ENCODE measurements around the gene MRPS14.
A peak's percentile ranks its signal among the peaks of the same experiment; 100 is the strongest.

Gene MRPS14

GRCh38 chr1:174976436-174977108 is 46.7 kb downstream of the MRPS14 start:
- DNase-seq: no peak

DNA sequence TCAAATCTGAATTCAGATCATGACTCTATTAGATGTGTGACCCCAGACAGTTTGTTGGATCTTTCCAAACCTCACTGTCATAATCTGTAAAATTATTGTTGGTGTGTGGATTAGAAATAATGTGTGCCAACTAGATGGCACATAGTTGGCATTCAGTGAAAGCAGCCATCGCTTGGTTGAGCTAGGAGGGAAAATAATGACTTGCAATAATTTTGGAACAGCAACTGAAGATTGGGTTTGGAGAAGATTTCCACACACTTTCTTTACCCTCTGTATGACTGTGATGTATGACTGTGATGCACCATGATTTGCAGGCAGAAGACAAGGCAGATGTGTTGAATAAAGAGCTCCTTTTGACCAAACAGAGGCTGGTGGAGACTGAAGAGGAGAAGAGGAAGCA is 47.5 kb downstream of the MRPS14 start:
- no peak for DNase-seq

DNA sequence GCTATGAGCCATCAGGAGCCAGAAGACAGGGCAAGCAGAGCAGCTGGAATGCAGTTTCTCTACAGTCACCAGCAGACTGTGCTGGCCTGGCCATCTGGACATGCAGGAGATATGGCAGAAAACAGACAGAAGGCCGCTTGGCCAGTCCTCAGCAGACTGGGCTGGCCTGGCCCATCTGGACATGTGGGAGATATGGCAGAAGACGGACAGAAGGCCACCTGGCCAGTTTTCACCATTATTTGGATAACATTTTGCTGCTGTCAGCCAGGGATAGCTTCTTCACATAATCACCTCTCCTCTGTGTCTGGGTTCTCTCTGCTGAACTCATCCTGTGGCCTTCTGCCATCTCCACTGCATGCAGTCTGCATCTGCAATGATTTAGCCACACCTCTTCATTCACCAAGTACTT is 48.5 kb downstream of the MRPS14 start:
- no peak for DNase-seq

DNA sequence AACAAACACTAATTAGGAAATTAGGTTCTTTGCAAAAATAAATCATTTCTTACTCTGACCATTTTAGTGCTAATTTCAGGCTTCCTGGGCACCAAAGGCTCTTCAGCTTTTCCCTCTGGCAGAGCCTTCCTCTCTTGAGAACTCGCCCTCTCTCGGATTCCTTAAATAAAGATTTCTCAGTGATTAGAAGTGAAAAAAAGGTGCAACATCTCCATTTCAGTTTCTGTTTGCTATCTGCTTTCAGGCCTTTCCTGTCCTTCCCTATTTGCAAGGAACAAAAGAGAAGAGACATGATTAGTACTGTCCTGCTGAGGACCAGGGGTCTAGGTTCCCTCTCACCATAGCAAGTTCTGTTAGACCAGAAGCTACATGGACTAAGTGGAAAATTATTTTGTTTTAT is 51.3 kb downstream of the MRPS14 start:
- DNase-seq: no peak

GRCh38 chr1:174971466-174971865 is 51.8 kb downstream of the MRPS14 start:
- DNase-seq: no peak

DNA sequence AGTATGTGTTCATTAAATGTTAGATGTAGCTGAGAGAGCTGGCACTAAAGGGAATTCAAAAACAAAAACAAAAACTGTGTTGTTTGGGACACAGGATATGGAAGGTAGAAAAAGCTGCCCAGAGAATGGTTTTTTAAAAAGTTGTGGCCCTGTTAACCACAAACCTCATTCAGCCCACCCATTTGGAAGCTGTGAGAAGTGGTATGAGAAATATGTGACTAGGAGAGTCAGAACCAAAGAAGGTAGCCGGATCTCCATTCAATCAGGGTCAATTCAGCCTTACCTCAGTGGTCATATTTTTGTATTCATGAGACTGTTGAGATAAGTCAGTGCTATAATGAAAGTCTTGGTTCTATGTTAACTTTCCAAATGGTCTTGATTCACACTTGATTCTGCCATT is 53.2 kb downstream of the MRPS14 start:
- DNase-seq: no peak

- no peak for DNase-seq
Measured at GRCh38 chr1:174968750-174969244, 54.4 kb downstream of the MRPS14 start.

GRCh38 chr1:174967845-174968705 is 55.1 kb downstream of the MRPS14 start:
- DNase-seq: no peak

DNA sequence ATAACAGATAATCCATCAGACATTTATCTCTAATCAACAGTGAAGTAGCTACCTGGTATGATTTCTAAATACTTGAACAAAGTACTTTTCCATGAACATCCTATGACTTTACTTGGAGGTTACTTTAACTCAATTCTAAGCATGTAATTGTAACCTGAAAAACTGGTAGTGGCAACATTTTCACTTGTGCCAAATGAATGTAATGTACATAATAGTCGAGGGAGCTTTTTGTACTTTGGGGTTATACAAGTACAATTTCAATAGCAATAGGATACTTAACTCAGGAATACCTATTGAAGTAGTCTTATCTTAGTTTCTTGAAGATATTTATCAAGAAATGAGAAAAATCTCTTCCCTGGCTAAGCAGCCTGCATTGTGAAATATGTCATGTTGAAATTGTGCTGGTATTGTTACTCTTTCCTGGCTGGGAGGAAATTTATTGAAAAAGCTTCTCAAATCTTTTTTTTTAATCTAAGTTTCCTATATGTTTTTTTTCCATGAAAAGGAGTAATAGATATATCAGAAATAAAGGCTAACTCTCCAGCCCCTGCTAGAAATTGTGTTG is 57.1 kb downstream of the MRPS14 start:
- peak; percentile 24 for DNase-seq

GRCh38 chr1:174965362-174966007 is 57.7 kb downstream of the MRPS14 start:
- DNase-seq: no peak

DNA sequence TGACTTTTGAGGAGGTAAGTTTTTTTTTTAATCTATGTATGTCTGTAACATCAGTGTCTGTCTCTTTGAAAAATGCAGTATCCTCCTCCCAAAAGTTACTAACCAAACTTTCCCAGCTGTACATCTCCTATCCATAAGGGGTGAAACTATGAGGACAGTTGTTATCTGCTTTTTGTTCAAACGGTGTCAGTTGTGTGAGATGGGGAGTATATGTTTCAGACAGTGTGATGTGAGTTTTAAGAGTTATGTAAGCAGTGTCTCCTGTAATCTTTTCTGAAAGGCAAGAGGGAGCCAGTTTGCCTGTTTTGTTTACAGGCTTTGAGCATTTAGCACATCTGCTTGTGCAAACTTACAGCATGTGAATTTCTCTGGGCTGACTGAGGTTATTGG is 58.3 kb downstream of the MRPS14 start:
- DNase-seq: peak; percentile 37

DNA sequence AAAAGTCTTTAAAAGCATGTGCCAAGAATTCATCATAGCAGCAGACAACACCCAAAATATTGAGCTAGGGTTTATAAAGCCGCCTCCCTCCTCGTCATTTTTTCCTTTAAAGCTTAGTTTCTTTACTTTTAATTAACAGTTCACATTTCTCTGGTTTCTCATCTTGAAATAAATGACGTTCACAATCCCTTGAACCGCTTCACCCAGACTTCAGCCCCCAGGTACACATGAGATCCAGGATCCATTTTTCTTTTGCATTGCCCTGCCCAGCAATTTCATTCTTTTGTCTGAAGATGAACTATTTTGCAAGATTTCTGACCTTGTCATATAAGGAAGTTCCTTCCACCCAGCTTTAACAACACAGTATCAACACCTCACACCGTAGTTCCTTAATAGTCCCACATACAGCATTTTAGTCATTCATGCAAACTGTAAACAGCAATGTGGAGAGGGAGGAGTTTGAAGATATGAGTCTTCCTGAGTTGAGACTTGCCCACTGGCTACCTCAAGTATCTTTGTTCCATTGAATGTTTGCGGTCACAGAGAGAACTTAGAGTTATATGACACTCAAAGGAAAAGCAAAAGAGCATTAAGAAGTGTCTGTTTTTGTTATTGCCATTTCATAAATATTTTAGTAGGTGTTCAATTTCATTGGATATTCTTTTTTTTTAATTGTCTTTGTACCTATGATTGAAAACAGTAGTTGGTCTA is 58.8 kb downstream of the MRPS14 start:
- peak; percentile 83 for DNase-seq

DNA sequence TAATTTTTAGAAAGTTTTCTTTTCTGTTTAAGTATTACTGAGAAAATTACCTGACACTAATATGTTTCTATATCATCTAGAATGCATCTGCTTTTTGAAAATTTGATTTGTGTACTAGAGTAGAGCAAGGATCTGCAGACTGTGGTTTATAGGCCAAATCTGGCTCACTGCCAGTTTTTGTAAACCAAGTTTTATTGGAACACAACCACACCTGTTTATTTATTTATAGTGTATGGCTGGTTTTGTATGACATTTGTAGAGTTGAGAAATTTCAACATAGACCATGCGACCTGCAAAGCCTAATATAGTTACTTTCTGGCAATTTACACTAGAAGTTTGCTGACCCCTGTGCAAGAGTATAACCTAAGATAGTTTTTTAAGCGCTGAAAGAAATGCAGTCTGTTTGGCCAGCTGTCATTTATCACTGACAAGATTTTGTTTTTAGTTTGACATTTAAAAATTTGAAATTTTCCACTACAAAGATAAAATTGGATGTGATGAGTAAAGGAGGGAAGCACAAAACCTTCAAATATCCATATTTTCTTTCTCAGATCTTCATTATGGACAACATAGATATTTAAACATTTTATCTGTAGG is 59.6 kb downstream of the MRPS14 start:
- peak; percentile 69 for DNase-seq
